Nephron progenitor cell (in vitro differentiated cells): ENCODE data around the gene FBXL5.

ENCODE experiments used
- DNase-seq: peaks from one replicate; pipeline ENCODE4 v3.0.0; 2021
- H3K27ac Mint-ChIP-seq: 2 replicates; pipeline ENCODE4 v1.8.0; 2021; ENCODE audit warnings: mild to moderate bottlenecking, moderate library complexity, mixed read lengths
- H3K27me3 Mint-ChIP-seq: 2 replicates; pipeline ENCODE4 v1.8.0; 2021; ENCODE audit warnings: mild to moderate bottlenecking, low read depth, mixed read lengths; ENCODE audit not compliant: poor library complexity
- H3K36me3 Mint-ChIP-seq: 2 replicates; pipeline ENCODE4 v1.8.0; 2021; ENCODE audit warnings: low read depth, mixed read lengths
- H3K4me1 Mint-ChIP-seq: 2 replicates; pipeline ENCODE4 v1.8.0; 2021; ENCODE audit warnings: mixed read lengths
- H3K4me3 Mint-ChIP-seq: 2 replicates; pipeline ENCODE4 v1.8.0; 2021; ENCODE audit warnings: mild to moderate bottlenecking, moderate library complexity, mixed read lengths
- H3K9me3 Mint-ChIP-seq: 2 replicates; pipeline ENCODE4 v1.8.0; 2021; ENCODE audit warnings: mild to moderate bottlenecking, moderate library complexity, mixed read lengths
- TF ChIP-seq, protein P1 (sequence below): fragments of 200-600 bp; sonication (generic); IDR thresholded peaks from 2 replicates; pipeline ENCODE4 v1.5.0; 2021; ENCODE audit warnings: antibody characterized with exemption

The FBXL5 gene

DNA sequence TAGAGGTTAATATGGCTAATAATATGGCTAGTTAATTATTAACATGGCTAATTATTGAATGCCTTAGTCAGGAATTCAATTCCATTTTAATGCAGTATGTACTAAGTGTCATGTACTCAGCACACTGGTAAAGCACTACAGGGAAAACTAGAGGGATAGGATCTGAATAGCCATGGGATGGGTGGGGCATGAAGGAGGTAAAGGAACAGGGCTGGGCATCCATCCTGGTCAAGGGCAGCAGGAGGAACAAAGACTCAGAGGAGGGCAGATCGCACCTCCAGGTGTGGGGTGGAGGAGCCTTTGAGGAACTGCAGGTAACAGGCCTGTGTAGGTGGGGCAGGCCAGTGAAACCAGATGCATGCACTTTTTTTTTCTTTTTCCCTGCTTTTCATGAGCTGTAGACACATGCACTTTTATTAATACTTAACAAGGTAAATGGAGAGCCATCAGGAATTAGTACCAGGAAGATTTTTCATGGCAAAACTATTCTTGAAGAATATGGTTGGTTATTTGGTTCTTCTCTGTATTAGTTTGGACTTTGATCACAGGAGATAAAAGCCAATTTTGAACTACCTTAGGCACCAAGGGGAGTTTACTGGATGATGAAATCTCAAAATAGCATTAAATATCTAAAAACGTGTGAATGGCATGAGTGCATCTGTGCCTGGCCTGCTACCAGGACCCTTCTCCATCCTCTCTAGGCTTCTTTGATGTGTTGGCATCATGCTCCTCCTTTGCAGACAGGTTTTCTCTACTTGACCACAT, 97.2 kb downstream of the FBXL5 start:
- Mint-ChIP-seq H3K27ac (no peak overlapping the region), H3K4me3 (no peak overlapping the region), H3K9me3 (no peaks in the 10 kb centered on the region), H3K4me1 (no peaks in the 10 kb centered on the region), H3K36me3 (peaks cover 36% of the 10 kb centered on the region), H3K27me3 (no peaks in the 10 kb centered on the region)
- no peak for DNase-seq
- TF ChIP-seq, protein P1, sequence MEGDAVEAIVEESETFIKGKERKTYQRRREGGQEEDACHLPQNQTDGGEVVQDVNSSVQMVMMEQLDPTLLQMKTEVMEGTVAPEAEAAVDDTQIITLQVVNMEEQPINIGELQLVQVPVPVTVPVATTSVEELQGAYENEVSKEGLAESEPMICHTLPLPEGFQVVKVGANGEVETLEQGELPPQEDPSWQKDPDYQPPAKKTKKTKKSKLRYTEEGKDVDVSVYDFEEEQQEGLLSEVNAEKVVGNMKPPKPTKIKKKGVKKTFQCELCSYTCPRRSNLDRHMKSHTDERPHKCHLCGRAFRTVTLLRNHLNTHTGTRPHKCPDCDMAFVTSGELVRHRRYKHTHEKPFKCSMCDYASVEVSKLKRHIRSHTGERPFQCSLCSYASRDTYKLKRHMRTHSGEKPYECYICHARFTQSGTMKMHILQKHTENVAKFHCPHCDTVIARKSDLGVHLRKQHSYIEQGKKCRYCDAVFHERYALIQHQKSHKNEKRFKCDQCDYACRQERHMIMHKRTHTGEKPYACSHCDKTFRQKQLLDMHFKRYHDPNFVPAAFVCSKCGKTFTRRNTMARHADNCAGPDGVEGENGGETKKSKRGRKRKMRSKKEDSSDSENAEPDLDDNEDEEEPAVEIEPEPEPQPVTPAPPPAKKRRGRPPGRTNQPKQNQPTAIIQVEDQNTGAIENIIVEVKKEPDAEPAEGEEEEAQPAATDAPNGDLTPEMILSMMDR, result no peak

DNA sequence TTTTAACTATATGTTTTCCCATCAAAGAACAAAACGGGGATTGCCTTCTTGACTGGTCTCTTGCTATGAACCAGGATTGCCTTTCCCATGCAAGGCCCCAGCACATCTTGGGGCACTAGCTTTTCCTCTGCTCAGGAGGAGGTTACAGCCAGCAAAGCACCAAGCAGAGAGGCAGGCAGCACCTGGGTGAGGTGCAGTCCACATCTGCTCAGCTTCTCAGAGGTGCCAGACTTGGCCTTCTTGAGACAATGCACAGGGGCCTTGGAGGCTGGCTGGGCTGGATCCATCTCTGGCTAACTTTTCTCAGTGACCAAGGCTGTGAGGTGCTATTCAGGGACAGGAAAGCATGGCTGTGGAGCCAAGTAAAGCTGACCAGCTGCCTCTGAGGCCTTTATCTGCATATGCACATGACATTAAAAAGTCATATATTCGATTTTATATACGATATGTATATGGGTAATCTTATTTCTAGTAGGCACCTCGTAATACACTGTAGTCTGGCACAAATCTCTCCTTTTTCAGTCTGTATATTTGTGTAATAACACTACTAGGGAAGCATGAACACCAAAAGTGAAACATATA, 98.6 kb downstream of the FBXL5 start:
- no peaks in the 10 kb centered on the region for H3K4me1 Mint-ChIP-seq
- no peaks in the 10 kb centered on the region for H3K9me3 Mint-ChIP-seq
- DNase-seq, result no peak
- H3K4me3 Mint-ChIP-seq, result no peak overlapping the region
- H3K27me3 Mint-ChIP-seq, result no peaks in the 10 kb centered on the region
- no peak overlapping the region for H3K27ac Mint-ChIP-seq
- peaks cover 30% of the 10 kb centered on the region for H3K36me3 Mint-ChIP-seq
- TF ChIP-seq, protein P1, result no peak
